Transverse colon (tissue), 4 donors: ENCODE measurements around the gene FAM149A.

Experiments
- POLR2A ChIP-seq: fragments of 450-650 bp; IDR thresholded peaks from one replicate; pipeline ENCODE4 v1.6.1; 2016; ENCODE audit warnings: antibody characterized with exemption, mild to moderate bottlenecking, moderate library complexity
- POLR2AphosphoS5 ChIP-seq, 3 donors: sonication (generic); formaldehyde crosslinking; IDR thresholded peaks; one replicate each; pipeline ENCODE4 v1.6.1; 2016; ENCODE audit warnings: antibody characterized with exemption in 3 of 3
- TF ChIP-seq, protein P1 (sequence below), 5 experiments: fragments of 200-600 bp in 3 of 5; fragments of 450-650 bp in 2 of 5; sonication (generic) in 3 of 5; IDR thresholded peaks; 1 replicate in 2 of 5; 2 replicates in 3 of 5; pipeline ENCODE4 v1.5.1; 2016 to 2017; ENCODE audit warnings: antibody characterized with exemption in 5 of 5, inconsistent platforms in 3 of 5, mild to moderate bottlenecking in 2 of 5, moderate library complexity in 1 of 5

DNA sequence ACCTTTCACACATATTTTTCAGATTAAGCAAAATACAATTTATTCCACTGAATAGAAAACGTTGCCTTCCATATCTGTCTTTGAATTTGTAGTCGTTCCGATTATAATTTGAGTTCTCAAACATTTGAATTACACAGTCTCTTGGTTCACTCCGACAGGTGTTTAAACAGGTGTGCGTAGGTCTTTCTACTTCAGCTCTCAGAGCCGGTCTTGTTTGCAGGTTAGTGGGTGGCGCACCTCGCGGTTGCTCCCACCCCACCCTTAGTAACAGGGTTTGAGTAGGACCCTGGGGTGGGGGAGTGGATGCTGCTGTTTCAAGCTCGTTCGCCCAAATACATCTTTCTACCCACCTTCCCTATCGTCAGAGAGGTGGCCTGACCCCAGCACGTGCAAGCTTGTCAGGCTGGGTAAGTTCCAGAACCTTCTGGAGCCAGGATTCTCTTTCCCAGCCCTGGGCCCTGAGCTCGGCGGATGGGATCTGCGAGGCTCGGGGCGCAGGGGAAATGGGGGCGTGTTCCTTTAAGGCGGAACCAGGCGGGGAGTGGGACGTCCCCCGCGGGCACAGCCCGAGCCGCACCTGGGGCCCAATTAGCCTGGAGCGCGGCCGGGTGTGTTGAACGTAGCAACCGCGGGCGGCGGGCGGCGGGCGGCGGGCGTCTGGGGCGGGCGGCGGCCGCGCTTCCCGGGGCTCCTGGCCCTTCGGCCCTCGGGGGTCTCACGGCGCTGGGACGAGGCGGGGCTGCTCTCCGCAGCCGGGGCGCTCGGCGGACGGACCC is at the start of gene FAM149A:
- TF ChIP-seq POLR2A = peak; percentile 62
- TF ChIP-seq, protein P1, sequence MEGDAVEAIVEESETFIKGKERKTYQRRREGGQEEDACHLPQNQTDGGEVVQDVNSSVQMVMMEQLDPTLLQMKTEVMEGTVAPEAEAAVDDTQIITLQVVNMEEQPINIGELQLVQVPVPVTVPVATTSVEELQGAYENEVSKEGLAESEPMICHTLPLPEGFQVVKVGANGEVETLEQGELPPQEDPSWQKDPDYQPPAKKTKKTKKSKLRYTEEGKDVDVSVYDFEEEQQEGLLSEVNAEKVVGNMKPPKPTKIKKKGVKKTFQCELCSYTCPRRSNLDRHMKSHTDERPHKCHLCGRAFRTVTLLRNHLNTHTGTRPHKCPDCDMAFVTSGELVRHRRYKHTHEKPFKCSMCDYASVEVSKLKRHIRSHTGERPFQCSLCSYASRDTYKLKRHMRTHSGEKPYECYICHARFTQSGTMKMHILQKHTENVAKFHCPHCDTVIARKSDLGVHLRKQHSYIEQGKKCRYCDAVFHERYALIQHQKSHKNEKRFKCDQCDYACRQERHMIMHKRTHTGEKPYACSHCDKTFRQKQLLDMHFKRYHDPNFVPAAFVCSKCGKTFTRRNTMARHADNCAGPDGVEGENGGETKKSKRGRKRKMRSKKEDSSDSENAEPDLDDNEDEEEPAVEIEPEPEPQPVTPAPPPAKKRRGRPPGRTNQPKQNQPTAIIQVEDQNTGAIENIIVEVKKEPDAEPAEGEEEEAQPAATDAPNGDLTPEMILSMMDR (IDR thresholded peaks at IDR 0.05) = no peak
- TF ChIP-seq POLR2AphosphoS5 (IDR thresholded peaks at IDR 0.05) = peak; percentile 26 to 74 (median 73)
